ENCODE measurements around the gene RASGRF2.
A peak's percentile ranks its signal among the peaks of the same experiment; 100 is the strongest.

The RASGRF2 gene

GRCh38 chr5:81093536-81094196, 133.5 kb downstream of the RASGRF2 start:
- Histone ChIP-seq H3K27me3 (ENCODE audit: insufficient read depth, low read length, poor library complexity, severe bottlenecking) (no peaks in the 10 kb centered on the region), H4K20me1 (ENCODE audit: insufficient read depth, low read length, poor library complexity, severe bottlenecking) (no peaks in the 10 kb centered on the region), H3F3A (ENCODE audit: low read depth) (no peaks in the 10 kb centered on the region), H3K4me3 (ENCODE audit: low read length, poor library complexity, severe bottlenecking) (no peak overlapping the region), H3K9me3 (ENCODE audit: insufficient read depth, low read depth, low read length) (no peaks in the 10 kb centered on the region), H3K9me2 (replicated peaks; ENCODE audit: low read depth, low read length) (no peaks in the 10 kb centered on the region), H3K4me1 (ENCODE audit: insufficient read depth, low read length, poor library complexity, severe bottlenecking) (no peaks in the 10 kb centered on the region), H3K36me3 (ENCODE audit: insufficient read depth, low read length) (no peaks in the 10 kb centered on the region), H3K9ac (ENCODE audit: low read depth, low read length, poor library complexity, severe bottlenecking) (no peak overlapping the region), H3K79me2 (ENCODE audit: insufficient read depth, low read length) (no peaks in the 10 kb centered on the region), H3K4me2 (ENCODE audit: low read depth, low read length, poor library complexity, severe bottlenecking) (no peak overlapping the region), H2AFZ (ENCODE audit: low read length) (peak overlapping the region; percentile 71)
- no peak for TF ChIP-seq EZH2phosphoT487 (IDR thresholded peaks at IDR 0.05; ENCODE audit: borderline replicate concordance)
- 0 out of 2 replicates have a peak, but pooled peaks have one; percentile 14 for TF ChIP-seq CTCF (conservative IDR thresholded peaks at IDR 0.05; ENCODE audit: low read length)

GRCh38 chr5:81095835-81096234, 135.7 kb downstream of the RASGRF2 start:
- Histone ChIP-seq H3K36me3 (ENCODE audit: insufficient read depth, low read length) (no peaks in the 10 kb centered on the region), H3K27me3 (ENCODE audit: insufficient read depth, low read length, poor library complexity, severe bottlenecking) (no peaks in the 10 kb centered on the region), H2AFZ (ENCODE audit: low read length) (no peak overlapping the region), H4K20me1 (ENCODE audit: insufficient read depth, low read length, poor library complexity, severe bottlenecking) (no peaks in the 10 kb centered on the region), H3K9me3 (ENCODE audit: insufficient read depth, low read depth, low read length) (no peaks in the 10 kb centered on the region), H3F3A (ENCODE audit: low read depth) (no peaks in the 10 kb centered on the region), H3K4me3 (ENCODE audit: low read length, poor library complexity, severe bottlenecking) (no peak overlapping the region), H3K9me2 (replicated peaks; ENCODE audit: low read depth, low read length) (no peaks in the 10 kb centered on the region), H3K9ac (ENCODE audit: low read depth, low read length, poor library complexity, severe bottlenecking) (no peak overlapping the region), H3K4me2 (ENCODE audit: low read depth, low read length, poor library complexity, severe bottlenecking) (no peak overlapping the region), H3K4me1 (ENCODE audit: insufficient read depth, low read length, poor library complexity, severe bottlenecking) (no peaks in the 10 kb centered on the region), H3K79me2 (ENCODE audit: insufficient read depth, low read length) (no peaks in the 10 kb centered on the region)
- TF ChIP-seq EZH2phosphoT487 (IDR thresholded peaks at IDR 0.05; ENCODE audit: borderline replicate concordance) (no peak), CTCF (conservative IDR thresholded peaks at IDR 0.05; ENCODE audit: low read length) (no peak)

- no peak overlapping the region for H2AFZ ChIP-seq (ENCODE audit: low read length)
- no peaks in the 10 kb centered on the region for H3K27me3 ChIP-seq (ENCODE audit: insufficient read depth, low read length, poor library complexity, severe bottlenecking)
- H3K4me3 ChIP-seq (ENCODE audit: low read length, poor library complexity, severe bottlenecking) = no peak overlapping the region
- no peaks in the 10 kb centered on the region for H4K20me1 ChIP-seq (ENCODE audit: insufficient read depth, low read length, poor library complexity, severe bottlenecking)
- H3K9me2 ChIP-seq (replicated peaks; ENCODE audit: low read depth, low read length) = no peaks in the 10 kb centered on the region
- H3K79me2 ChIP-seq (ENCODE audit: insufficient read depth, low read length) = no peaks in the 10 kb centered on the region
- H3K9ac ChIP-seq (ENCODE audit: low read depth, low read length, poor library complexity, severe bottlenecking) = no peak overlapping the region
- H3K9me3 ChIP-seq (ENCODE audit: insufficient read depth, low read depth, low read length) = no peaks in the 10 kb centered on the region
- no peak for TF ChIP-seq EZH2phosphoT487 (IDR thresholded peaks at IDR 0.05; ENCODE audit: borderline replicate concordance)
- H3F3A ChIP-seq (ENCODE audit: low read depth) = no peaks in the 10 kb centered on the region
- no peak overlapping the region for H3K4me2 ChIP-seq (ENCODE audit: low read depth, low read length, poor library complexity, severe bottlenecking)
- H3K36me3 ChIP-seq (ENCODE audit: insufficient read depth, low read length) = no peaks in the 10 kb centered on the region
- no peaks in the 10 kb centered on the region for H3K4me1 ChIP-seq (ENCODE audit: insufficient read depth, low read length, poor library complexity, severe bottlenecking)
These were observed 137.6 kb downstream of the RASGRF2 start for GRCh38 chr5:81097713-81098112.

Data from Loucy (cell line).